RWPE2 (cell line): Measurements from ENCODE around the gene ATF7.

ENCODE experiments used
- ATAC-seq: fragments of 200-7000 bp; cut with Tn5 transposase; 3 replicates; pipeline ENCODE4 v1.9.1; 2021; ENCODE audit warnings: low read depth
- DNase-seq: peaks from one replicate; pipeline ENCODE4 v3.0.0-alpha.2; 2020; ENCODE audit warnings: low spot score
- H3K27ac ChIP-seq: fragments of 450-650 bp; 2 replicates; pipeline ENCODE4 v1.5.1; 2017; ENCODE audit warnings: mild to moderate bottlenecking; ENCODE audit not compliant: poor library complexity, severe bottlenecking
- H3K27me3 ChIP-seq: fragments of 250-450 bp; sonication (Bioruptor Pico); 2 replicates; pipeline ENCODE4 v1.5.1; 2021; ENCODE audit warnings: mild to moderate bottlenecking, moderate library complexity; ENCODE audit not compliant: insufficient read depth, poor library complexity, severe bottlenecking
- H3K36me3 ChIP-seq: fragments of 250-450 bp; sonication (Bioruptor Pico); 2 replicates; pipeline ENCODE4 v1.5.1; 2020; ENCODE audit warnings: low read depth, mild to moderate bottlenecking, moderate library complexity
- H3K4me1 ChIP-seq: fragments of 250-450 bp; sonication (Bioruptor Pico); 2 replicates; pipeline ENCODE4 v1.5.1; 2021; ENCODE audit warnings: mild to moderate bottlenecking, moderate library complexity; ENCODE audit not compliant: insufficient read depth, poor library complexity, severe bottlenecking
- H3K4me3 ChIP-seq: fragments of 250-450 bp; sonication (Bioruptor Pico); 2 replicates; pipeline ENCODE4 v1.5.1; 2021; ENCODE audit warnings: mild to moderate bottlenecking, moderate library complexity; ENCODE audit not compliant: severe bottlenecking
- H3K9me3 ChIP-seq: fragments of 250-450 bp; sonication (Bioruptor Pico); 2 replicates; pipeline ENCODE4 v1.5.1; 2021; ENCODE audit warnings: mild to moderate bottlenecking, moderate library complexity; ENCODE audit not compliant: severe bottlenecking
- TF ChIP-seq, protein P1 (sequence below): fragments of 450-650 bp; IDR thresholded peaks from one replicate; pipeline ENCODE4 v1.5.1; 2017; ENCODE audit warnings: mild to moderate bottlenecking, moderate library complexity; ENCODE audit not compliant: poor library complexity, severe bottlenecking

ATF7 gene

DNA sequence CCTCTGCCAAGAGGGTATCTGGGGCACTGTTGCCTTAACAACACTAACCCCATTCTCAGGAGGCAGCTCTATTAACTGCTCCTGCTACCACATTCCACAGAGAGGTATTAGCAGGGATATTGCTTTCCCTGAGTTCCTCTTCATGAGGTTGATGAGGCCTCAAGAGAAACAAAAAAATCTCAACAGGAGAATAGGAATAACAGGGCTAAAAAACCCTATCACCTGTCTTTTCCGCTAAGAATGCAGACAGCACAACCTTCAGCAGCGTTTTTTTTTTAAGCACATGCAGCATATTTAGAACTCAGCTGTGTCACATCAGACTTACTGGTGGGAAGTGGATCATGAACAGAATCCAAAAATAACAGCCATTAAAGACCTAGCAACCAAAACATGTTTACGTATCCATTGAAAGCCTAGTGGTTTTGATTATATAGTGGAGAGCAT, 29.2 kb downstream of the ATF7 start:
- DNase-seq (no peak), ATAC-seq (no peak)
- TF ChIP-seq, protein P1, sequence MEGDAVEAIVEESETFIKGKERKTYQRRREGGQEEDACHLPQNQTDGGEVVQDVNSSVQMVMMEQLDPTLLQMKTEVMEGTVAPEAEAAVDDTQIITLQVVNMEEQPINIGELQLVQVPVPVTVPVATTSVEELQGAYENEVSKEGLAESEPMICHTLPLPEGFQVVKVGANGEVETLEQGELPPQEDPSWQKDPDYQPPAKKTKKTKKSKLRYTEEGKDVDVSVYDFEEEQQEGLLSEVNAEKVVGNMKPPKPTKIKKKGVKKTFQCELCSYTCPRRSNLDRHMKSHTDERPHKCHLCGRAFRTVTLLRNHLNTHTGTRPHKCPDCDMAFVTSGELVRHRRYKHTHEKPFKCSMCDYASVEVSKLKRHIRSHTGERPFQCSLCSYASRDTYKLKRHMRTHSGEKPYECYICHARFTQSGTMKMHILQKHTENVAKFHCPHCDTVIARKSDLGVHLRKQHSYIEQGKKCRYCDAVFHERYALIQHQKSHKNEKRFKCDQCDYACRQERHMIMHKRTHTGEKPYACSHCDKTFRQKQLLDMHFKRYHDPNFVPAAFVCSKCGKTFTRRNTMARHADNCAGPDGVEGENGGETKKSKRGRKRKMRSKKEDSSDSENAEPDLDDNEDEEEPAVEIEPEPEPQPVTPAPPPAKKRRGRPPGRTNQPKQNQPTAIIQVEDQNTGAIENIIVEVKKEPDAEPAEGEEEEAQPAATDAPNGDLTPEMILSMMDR = no peak

DNA sequence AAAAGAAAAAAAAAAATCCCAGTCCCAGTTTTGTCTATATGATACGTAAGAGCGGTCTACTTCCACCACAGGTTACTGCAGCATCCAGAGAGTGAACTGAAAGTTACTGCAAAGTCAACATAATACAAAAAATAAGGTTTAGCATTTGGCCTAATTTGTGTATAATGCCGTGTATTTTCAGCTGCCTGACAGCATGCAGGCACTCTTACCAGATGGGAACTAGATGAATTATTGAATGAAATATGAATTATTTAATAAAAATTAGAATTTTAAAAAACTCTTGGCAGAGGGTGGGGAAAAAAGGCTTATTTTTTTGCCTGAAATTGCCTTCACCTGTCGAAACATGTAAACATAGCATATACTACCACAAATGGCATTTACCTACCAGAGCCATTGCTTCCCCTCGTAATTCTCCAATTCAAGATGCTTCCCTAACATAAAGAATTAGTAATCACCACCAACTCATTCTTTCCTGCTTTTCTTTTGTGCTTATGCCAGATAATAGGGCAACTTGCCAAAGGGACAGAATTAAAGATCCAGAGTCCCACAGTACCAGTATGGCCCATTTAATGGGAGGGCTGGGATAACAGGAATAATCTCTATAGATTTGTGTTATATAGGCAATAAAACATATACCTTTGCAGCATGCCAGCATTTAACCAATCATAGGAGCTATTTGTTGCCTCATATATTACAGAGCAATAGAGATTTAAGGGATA, 31.1 kb downstream of the ATF7 start:
- ATAC-seq (no peak), DNase-seq (no peak)
- no peak overlapping the region for H3K27ac ChIP-seq
- H3K4me3 ChIP-seq = no peak overlapping the region
- H3K36me3 ChIP-seq = peaks cover 8% of the 10 kb centered on the region
- no peaks in the 10 kb centered on the region for H3K9me3 ChIP-seq
- TF ChIP-seq, protein P1 = no peak
- H3K4me1 ChIP-seq = no peaks in the 10 kb centered on the region
- H3K27me3 ChIP-seq = no peaks in the 10 kb centered on the region

More for the DNA sequence above, 29.2 kb downstream of the ATF7 start:
- Histone ChIP-seq H3K36me3 (peaks cover 8% of the 10 kb centered on the region), H3K27me3 (no peaks in the 10 kb centered on the region), H3K9me3 (no peaks in the 10 kb centered on the region), H3K4me1 (no peaks in the 10 kb centered on the region), H3K27ac (no peak overlapping the region), H3K4me3 (no peak overlapping the region)

DNA sequence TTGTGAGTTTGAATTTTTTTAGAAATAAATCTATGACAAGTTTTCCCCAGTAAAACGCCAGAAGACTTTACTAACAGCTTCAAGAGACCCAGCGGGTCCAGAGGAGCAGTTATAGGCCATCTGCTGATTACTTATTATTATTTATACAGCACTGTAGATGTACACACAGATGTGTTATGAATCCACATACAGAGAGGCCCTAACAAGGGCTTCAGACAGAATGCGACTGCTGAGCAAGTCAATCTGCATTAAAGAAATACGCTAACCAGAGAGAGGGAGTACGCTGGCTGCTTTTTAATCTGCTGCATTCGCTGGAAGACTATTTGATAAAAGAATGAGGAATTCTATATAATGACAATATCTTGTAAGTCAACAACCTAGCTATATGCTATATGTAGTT, 32.5 kb downstream of the ATF7 start:
- DNase-seq (no peak), ATAC-seq (no peak)
- Histone ChIP-seq H3K27me3 (no peaks in the 10 kb centered on the region), H3K4me3 (no peak overlapping the region), H3K4me1 (no peaks in the 10 kb centered on the region), H3K36me3 (no peaks in the 10 kb centered on the region), H3K27ac (no peak overlapping the region), H3K9me3 (no peaks in the 10 kb centered on the region)
- TF ChIP-seq, protein P1 = no peak

DNA sequence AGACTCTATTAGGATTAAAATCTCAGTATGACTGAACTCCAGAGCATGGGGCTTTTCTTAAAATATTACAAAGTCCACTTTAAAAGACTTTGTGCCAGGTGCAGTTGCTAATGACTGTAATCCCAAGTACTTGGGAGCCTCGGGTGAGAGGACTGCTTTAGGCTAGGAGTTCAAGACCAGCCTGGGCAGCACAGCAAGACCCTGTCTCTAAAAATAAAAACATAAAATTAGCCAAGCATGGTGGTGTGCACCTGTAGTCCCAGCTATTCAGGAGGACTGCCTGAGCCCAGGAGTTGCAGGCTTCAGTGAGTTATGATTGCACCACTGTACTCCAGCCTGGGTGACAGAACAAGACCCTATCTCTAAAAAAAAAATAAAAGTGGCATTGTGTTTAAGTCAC, 33.2 kb downstream of the ATF7 start:
- Histone ChIP-seq H3K4me3 (no peak overlapping the region), H3K27me3 (no peaks in the 10 kb centered on the region), H3K27ac (no peak overlapping the region), H3K36me3 (no peaks in the 10 kb centered on the region), H3K9me3 (no peaks in the 10 kb centered on the region), H3K4me1 (no peaks in the 10 kb centered on the region)
- ATAC-seq = no peak
- no peak for DNase-seq
- TF ChIP-seq, protein P1 = no peak

DNA sequence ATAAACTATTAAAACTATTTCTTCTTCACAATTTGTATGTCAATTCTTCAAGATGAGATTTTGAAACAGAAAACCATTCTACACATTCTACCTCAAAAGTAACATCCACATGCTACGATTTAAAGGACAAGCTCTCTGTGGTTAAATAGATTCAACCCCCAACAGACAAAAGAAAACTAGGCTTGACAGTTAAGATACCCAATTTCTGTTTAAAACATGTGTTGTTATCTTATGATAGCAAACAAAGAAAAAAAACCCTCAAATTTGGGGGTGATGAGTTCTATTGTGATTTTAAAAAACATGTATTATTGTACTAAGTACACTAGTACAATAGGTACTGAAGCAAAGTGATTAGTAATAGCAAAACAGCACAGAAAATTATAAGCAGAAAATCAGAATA, 33.8 kb downstream of the ATF7 start:
- H3K4me3 ChIP-seq = no peak overlapping the region
- H3K4me1 ChIP-seq = no peaks in the 10 kb centered on the region
- ATAC-seq = no peak
- no peak for DNase-seq
- H3K27ac ChIP-seq = no peak overlapping the region
- TF ChIP-seq, protein P1 = no peak
- no peaks in the 10 kb centered on the region for H3K36me3 ChIP-seq
- no peaks in the 10 kb centered on the region for H3K27me3 ChIP-seq
- no peaks in the 10 kb centered on the region for H3K9me3 ChIP-seq
